Activated CD4-positive, alpha-beta T cell treated with anti-CD3 and anti-CD28 coated beads, Interleukin-2, amount 10 ng/mL, durations not matched to agents 7 days and 5 days (primary cell): Measurements from ENCODE around the gene GNAS-AS1. TPM values are rescaled to one million over a fixed set of nuclear protein-coding genes. Genes with fewer than 3 reads are reported as not detected.

Experiments
- CTCF ChIA-PET: fragments of 350-600 bp; sonication (Branson Sonifier 250); formaldehyde crosslinking; loops from one replicate; lab custom pipeline; 2021; ENCODE audit warnings: antibody characterized with exemption; lab: Charles Lee
- POLR2A ChIA-PET: fragments of 350-600 bp; sonication (Branson Sonifier 250); formaldehyde crosslinking; loops from one replicate; lab custom pipeline; 2021; ENCODE audit warnings: antibody characterized with exemption; lab: Charles Lee
- DNase-seq: peaks from one replicate; pipeline ENCODE4 v3.0.0-alpha.2; 2020
- H3K27ac Mint-ChIP-seq: one replicate; pipeline ENCODE4 v1.8.0; 2021; ENCODE audit warnings: mild to moderate bottlenecking, moderate library complexity, mixed read lengths
- H3K27me3 Mint-ChIP-seq: one replicate; pipeline ENCODE4 v1.8.0; 2021; ENCODE audit warnings: mixed read lengths
- H3K36me3 Mint-ChIP-seq: one replicate; pipeline ENCODE4 v1.8.0; 2021; ENCODE audit warnings: low read depth, mixed read lengths
- H3K4me1 Mint-ChIP-seq: one replicate; pipeline ENCODE4 v1.8.0; 2021; ENCODE audit warnings: mixed read lengths
- H3K4me3 Mint-ChIP-seq: one replicate; pipeline ENCODE4 v1.8.0; 2021; ENCODE audit warnings: mild to moderate bottlenecking, moderate library complexity, mixed read lengths
- H3K9me3 Mint-ChIP-seq: one replicate; pipeline ENCODE4 v1.8.0; 2021; ENCODE audit warnings: mixed read lengths
- total RNA-seq, 2 experiments: library from RNA; stranded (reverse); gene quantifications; one replicate each; pipeline ENCODE4 v1.2.3, GENCODE V29; 2021

Gene GNAS-AS1
- total RNA-seq, 2 experiments from 2014 or later, result 0.96 to 1.5 TPM

DNA sequence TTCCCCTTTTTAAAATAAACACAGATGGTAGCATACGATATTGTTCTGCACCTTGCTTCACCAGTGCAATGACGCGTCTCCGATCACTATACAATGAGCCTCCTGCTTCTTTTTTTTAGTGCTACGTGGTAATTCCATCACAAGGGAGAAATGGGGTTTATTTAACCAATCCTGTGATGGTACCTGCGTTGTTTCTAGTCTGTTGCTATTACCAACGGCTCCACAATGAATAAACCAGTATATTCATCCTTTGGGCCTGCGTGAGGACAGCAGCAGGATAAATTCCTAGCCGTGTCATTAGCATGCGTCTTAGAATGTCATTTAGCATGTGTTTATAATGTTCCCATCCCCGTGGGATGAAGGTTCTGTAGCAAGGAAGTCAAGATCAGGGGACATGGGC is 42.9 kb downstream of the GNAS-AS1 start:
- CTCF ChIA-PET, result no interaction called here
- POLR2A ChIA-PET, result no interaction called here
- Mint-ChIP-seq H3K27me3 (peaks cover 27% of the 10 kb centered on the region), H3K27ac (no peak overlapping the region), H3K4me3 (no peak overlapping the region), H3K36me3 (no peaks in the 10 kb centered on the region), H3K9me3 (no peaks in the 10 kb centered on the region), H3K4me1 (no peaks in the 10 kb centered on the region)
- DNase-seq, result no peak

DNA sequence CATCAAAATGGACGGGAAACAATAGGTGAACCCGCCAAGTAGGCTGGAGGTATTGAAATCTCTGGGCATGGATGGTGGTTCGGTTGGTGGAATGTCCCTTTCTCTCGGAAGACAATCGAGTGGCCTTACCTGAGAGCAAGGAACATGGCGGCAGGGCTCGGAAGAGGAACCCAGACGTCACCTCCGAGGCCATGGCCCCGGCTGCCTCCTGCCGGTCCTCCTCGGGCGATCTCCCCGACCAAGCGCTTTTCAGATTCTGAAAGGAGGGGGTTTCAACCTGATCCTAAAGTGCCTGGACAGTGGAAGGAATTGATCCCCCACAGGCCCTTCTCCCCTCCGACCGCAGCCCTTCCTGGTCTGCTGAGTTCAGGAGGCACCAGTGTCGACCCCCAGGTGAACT is 47.2 kb downstream of the GNAS-AS1 start:
- no peaks in the 10 kb centered on the region for H3K36me3 Mint-ChIP-seq
- peaks cover 31% of the 10 kb centered on the region for H3K27me3 Mint-ChIP-seq

DNA sequence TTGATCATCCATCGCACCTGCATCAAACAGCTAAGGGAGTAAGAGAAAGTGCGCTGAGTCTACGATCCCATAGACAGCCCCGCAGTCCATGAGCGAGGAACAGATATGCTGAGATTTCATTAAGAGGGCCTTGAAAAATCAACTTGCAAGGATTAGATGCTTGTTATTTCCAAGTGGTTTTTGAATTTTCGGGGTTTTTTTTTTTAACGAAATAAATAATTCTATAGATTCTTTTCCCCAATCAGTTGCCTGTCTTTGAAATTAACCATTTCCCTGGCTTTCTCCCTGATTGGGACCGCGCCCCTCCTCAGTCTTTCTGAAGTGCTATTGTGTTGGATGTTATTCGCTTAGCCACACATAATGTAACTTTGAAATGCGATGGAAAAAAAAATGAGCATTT is 48.6 kb downstream of the GNAS-AS1 start:
- ChIA-PET CTCF (no interaction called here), POLR2A (no interaction called here)
- no peak for DNase-seq
- Mint-ChIP-seq H3K4me1 (no peaks in the 10 kb centered on the region), H3K9me3 (no peaks in the 10 kb centered on the region), H3K27ac (no peak overlapping the region), H3K27me3 (peaks cover 28% of the 10 kb centered on the region), H3K36me3 (no peaks in the 10 kb centered on the region), H3K4me3 (no peak overlapping the region)

More for the DNA sequence above, 47.2 kb downstream of the GNAS-AS1 start:
- CTCF ChIA-PET, result no interaction called here
- Mint-ChIP-seq H3K27ac (no peak overlapping the region), H3K4me1 (no peaks in the 10 kb centered on the region), H3K4me3 (no peak overlapping the region), H3K9me3 (no peaks in the 10 kb centered on the region)
- POLR2A ChIA-PET, result no interaction called here
- no peak for DNase-seq

DNA sequence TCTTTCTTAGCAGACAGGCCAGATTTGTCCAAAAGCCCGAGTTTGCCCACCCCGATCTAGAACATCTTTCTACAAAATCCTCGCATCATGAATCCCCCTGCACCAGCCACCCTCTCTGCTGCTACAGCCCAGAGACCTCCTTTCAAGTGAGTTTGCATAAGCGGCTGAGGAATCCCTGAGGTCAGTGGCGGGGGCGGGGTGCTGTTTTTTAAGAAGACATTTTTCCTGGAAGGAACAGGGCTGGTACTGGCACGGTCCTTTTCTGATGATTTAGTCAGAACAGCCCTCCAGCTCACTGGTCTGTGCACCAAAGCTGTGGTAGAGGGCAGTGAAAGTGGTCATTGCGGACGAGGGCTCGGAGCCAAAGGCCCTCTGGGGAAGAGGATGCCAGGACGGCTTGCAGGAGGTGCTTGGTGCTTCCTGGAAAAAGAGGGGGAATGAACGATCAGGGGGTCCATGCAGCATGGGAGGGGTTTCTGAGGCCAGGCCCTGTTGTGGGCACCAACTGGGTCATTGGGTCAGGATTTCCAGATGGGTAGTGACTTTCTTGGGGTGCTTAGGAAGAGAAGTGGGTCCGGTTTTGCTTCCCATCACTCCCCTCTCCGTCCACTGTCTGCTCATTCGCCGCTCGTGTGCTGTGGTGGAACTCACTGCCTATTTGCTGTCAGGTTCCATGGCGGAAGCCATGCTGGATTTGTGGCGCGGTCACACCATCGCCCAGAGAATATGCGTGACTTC is 50.4 kb downstream of the GNAS-AS1 start:
- CTCF ChIA-PET, result no interaction called here
- Mint-ChIP-seq H3K36me3 (no peaks in the 10 kb centered on the region), H3K27ac (no peak overlapping the region), H3K9me3 (no peaks in the 10 kb centered on the region), H3K4me3 (no peak overlapping the region), H3K4me1 (no peaks in the 10 kb centered on the region), H3K27me3 (peaks cover 19% of the 10 kb centered on the region)
- no peak for DNase-seq
- POLR2A ChIA-PET, result no interaction called here

DNA sequence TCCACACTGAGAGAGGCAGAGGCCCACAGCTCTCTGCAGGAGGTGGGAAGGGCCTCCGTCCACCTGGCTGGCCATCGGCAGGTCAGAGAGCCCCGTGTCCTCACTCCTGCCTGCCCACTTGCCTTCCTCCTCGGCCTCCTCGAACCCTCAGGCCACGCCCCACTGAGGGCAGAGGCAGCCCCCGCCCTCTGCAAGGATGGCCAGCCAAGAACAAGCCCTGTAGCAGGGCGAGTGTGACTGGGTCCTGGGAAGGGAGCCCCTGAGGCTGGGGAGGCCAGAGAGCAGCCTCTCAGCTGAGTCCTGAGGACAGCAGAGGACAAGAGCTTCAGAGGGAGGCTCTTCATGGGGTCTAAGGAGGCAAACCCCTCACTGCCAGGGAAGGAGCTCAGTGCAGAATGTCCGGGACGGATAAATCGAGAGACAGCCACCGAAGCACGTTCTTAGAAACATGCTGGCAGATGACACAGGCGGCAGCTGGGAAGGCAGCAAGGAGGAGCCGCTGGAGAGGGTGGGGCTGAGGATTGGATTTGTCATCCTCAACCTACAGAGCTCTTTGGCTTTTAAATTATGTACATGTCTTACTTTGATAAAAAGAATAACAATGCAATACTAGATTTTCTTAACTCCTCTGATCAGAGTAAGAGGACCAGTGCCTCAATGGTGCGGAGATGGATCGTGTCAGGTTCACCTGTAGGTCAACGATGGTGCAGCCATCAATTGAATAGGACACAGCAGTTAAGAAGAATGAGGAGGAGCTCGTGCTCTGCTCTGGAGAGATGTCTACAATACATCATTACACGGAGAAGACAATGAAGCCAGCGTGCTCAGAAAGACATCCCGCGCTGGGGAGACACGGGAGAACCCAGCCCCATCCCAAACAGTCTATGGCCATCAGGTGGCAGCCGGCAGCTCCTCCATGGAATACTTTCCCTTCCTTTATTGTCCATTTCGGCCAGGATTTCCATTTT is 53.0 kb downstream of the GNAS-AS1 start:
- no peaks in the 10 kb centered on the region for H3K9me3 Mint-ChIP-seq
- H3K4me1 Mint-ChIP-seq, result no peaks in the 10 kb centered on the region
- no peak for DNase-seq
- POLR2A ChIA-PET, result no interaction called here
- CTCF ChIA-PET, result interaction anchor here (0.7 to 1.0 kb wide), 3 partner anchors 9 to 16 kb away, joined by 3 to 4 read pairs (median 3); no protein-coding TSS in a partner anchor
- peaks cover 13% of the 10 kb centered on the region for H3K27me3 Mint-ChIP-seq
- H3K4me3 Mint-ChIP-seq, result no peak overlapping the region
- no peaks in the 10 kb centered on the region for H3K36me3 Mint-ChIP-seq
- no peak overlapping the region for H3K27ac Mint-ChIP-seq

DNA sequence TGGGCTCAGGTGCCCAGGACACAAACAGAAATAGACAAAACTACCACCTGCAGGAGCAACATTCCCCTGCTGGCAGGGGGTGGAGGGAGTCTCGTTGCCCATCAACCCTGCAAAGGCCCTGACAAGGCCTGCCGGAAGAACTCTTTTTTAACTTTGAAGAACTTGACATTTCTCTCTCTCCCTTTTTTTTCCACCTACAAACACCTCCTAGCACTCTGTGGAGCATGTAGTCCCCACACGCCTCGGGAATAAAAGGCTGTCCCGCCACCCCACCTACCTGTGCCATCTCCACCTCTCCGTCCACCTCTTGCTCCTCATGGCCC is 54.8 kb downstream of the GNAS-AS1 start:
- H3K4me3 Mint-ChIP-seq, result no peak overlapping the region
- no peaks in the 10 kb centered on the region for H3K36me3 Mint-ChIP-seq
- peaks cover 9% of the 10 kb centered on the region for H3K27me3 Mint-ChIP-seq

DNA sequence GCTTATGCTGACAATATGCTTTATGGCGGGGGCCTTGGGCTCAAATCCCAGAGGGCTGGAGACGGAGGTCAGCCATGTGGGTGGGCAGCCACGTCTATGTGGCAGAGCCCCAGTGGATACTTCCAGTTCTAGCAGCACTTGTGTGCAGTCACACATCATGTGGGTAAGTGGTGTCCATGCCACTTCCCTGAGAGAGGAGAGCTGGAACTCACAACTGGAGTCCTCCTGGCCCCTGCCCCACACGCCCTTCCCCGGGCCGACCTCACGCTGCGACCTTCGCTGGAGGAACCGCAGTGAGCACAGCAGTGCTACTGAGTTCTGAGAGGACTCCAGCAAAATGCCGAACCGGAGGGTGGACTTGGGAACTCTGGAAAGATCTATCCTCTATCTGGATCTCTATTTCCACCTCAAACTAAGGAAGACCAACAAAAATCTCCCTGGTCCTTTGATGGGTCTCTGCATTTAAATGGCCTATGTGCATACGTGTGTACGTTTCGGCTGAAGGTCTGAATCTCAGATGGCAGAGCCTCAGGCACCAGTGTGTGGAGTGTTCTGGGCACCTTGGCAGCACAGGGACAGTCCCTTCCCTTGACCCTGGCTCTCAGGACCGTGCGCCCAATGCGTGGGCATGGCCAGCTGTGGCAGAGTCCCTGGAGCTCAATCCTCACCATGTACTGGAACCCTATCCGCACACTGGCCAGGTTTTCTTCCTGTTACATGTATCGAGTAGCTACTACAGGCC is 55.4 kb downstream of the GNAS-AS1 start:
- POLR2A ChIA-PET, result no interaction called here

More for the DNA sequence above, 54.8 kb downstream of the GNAS-AS1 start:
- H3K4me1 Mint-ChIP-seq, result no peaks in the 10 kb centered on the region
- ChIA-PET POLR2A (no interaction called here), CTCF (no interaction called here)
- no peak overlapping the region for H3K27ac Mint-ChIP-seq
- H3K9me3 Mint-ChIP-seq, result no peaks in the 10 kb centered on the region
- DNase-seq, result no peak

DNA sequence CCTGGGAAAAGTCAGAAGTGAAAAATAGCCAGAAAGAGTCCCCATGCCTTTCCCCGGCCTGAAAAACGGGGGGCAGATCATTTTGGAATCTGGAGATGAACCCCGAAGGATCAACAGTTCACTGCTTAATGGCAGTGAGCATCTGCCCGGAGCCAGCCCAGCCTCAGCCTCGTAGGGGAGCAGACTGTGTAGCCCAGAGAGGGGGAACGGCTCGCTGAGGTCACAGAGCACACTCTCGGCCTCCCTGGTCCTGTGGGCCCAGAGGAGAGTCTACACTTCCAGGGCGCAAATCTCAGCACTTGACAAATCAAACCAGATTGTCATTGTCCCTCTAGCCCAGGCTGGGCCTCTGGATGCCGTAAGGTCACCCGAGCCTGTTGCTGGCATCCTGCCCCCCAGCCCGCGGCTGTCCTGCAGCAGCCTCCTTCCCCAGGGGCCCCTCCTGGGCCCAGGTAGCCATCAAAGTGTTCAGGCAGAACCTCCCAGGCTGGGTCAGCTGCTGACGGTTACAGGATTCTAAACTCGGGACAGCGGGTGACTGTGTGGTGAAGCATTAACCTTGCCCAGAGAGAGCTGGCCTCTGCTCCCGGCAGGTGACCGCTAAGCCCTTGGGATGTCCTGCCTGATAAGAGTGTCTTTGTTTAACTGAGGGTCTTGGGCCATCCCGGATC is 56.1 kb downstream of the GNAS-AS1 start:
- Mint-ChIP-seq H3K4me3 (no peak overlapping the region), H3K36me3 (no peaks in the 10 kb centered on the region), H3K27ac (no peak overlapping the region), H3K27me3 (peaks cover 9% of the 10 kb centered on the region), H3K9me3 (no peaks in the 10 kb centered on the region), H3K4me1 (no peaks in the 10 kb centered on the region)
- CTCF ChIA-PET, result no interaction called here
- no peak for DNase-seq
- POLR2A ChIA-PET, result no interaction called here

More for the DNA sequence above, 55.4 kb downstream of the GNAS-AS1 start:
- CTCF ChIA-PET, result no interaction called here
- Mint-ChIP-seq H3K4me3 (no peak overlapping the region), H3K27ac (no peak overlapping the region), H3K9me3 (no peaks in the 10 kb centered on the region), H3K4me1 (no peaks in the 10 kb centered on the region), H3K27me3 (peaks cover 12% of the 10 kb centered on the region), H3K36me3 (no peaks in the 10 kb centered on the region)
- DNase-seq, result no peak

DNA sequence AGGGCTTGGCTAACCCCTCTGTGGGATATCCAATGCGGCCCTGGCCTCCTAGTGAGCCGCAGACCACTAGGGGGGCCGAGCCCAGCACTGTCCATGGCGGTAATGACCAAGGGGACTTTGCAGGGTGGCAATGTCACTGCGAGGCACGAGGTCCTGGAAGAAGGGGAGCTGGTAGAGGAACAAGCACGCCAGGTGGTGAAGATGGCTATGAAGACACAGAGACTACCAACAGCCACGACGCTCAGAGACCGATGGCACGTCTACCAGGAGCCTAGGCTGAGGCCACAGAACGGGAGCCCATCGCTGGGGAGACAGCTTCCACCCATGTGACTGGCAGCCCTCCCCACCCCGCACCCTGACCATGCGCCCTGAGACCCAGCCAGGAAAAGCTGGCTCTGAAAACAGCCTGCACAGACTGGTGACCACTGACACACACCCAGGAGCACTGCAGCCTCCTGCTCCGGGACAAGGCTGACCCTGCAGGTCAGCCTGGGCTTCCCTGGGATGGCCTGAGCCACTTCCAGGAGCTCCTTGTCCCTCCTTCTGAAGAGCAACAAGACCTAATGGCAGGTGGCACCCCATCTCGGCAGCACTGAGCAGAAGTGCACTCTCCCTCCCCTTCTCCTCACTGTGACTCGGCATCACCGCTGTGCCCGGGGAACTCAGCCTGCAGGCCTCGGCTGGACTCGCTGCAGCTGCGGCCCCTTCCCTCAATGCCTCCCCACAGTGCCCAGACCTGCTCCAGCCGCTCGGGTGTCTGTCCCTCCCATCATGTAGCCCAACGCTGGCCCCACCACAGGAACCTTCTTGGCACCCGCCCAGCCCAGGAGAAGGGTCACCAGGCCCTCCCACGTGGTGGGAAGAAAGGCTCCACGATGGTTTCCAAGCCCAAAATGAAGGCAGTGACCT is 56.9 kb downstream of the GNAS-AS1 start:
- CTCF ChIA-PET, result no interaction called here
- no peak for DNase-seq
- H3K27me3 Mint-ChIP-seq, result peaks cover 8% of the 10 kb centered on the region
- H3K4me1 Mint-ChIP-seq, result no peaks in the 10 kb centered on the region
- no peaks in the 10 kb centered on the region for H3K9me3 Mint-ChIP-seq
- H3K36me3 Mint-ChIP-seq, result no peaks in the 10 kb centered on the region
- no peak overlapping the region for H3K27ac Mint-ChIP-seq
- H3K4me3 Mint-ChIP-seq, result no peak overlapping the region
- POLR2A ChIA-PET, result no interaction called here

DNA sequence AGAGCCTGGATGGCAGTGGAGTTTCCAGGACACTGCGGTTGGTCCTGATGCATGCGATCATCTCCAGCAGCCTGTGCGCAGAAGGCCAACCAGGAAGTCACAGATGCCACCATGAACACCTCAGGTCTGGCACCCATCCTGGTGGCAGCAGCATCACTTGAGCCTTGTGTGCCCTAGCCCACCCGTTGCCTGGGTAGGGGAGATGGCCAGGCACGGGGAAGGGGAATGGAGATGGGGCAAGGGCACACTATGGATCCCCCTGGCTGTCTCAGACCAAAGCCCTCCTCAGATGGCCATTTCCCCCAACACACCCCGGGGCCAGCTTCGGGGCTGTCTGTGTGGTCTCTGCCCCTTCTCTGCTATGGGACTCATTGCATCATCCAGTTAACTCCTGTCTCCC is 58.3 kb downstream of the GNAS-AS1 start:
- ChIA-PET POLR2A (no interaction called here), CTCF (no interaction called here)
- no peaks in the 10 kb centered on the region for H3K4me1 Mint-ChIP-seq
- H3K27me3 Mint-ChIP-seq, result peaks cover 8% of the 10 kb centered on the region
- no peaks in the 10 kb centered on the region for H3K36me3 Mint-ChIP-seq
- no peak for DNase-seq
- no peaks in the 10 kb centered on the region for H3K9me3 Mint-ChIP-seq
- H3K27ac Mint-ChIP-seq, result no peak overlapping the region
- no peak overlapping the region for H3K4me3 Mint-ChIP-seq

DNA sequence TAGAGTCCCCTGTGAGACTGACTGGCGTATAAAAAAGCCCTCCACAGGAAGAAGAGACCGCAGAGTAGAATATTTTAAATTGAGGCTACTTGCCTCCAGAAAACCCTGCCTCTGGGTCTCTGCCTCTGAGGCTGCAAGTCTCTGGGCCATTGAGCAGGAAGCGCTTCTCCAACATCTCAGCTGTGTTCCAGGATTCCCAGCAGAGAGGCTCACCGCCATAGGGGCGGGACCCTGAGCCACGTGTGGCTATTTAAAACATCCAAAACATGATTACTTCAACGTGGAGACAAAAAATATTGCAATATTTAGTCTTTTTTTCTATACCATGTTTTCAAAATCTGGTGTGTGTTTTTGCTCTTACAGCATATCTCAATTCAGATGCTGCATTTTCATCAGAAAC is 59.4 kb downstream of the GNAS-AS1 start:
- DNase-seq, result no peak
- no peaks in the 10 kb centered on the region for H3K4me1 Mint-ChIP-seq
- no peak overlapping the region for H3K27ac Mint-ChIP-seq
- no peaks in the 10 kb centered on the region for H3K36me3 Mint-ChIP-seq
- no peak overlapping the region for H3K4me3 Mint-ChIP-seq
- H3K27me3 Mint-ChIP-seq, result peaks cover 8% of the 10 kb centered on the region
- CTCF ChIA-PET, result no interaction called here
- POLR2A ChIA-PET, result no interaction called here
- no peaks in the 10 kb centered on the region for H3K9me3 Mint-ChIP-seq

DNA sequence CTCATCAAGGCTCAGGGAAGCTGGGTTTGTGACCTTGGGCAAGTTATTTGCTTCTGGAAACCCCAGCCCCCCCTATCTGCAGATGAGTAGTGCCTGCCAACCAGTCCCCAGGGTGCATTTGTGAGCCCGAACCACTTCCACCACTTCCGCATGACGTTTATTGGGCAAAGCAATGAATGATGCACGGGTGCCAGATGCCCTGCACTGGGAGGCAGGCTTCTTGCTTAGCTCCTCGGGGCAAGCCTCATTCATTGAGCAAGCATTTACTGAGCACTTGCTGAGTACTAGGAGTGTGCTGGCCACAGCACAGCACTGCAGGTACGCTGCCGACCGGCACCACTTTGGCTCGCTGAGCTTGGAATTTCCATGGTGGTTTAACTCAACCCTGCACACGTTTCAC is 60.2 kb downstream of the GNAS-AS1 start:
- Mint-ChIP-seq H3K27ac (no peak overlapping the region), H3K36me3 (no peaks in the 10 kb centered on the region), H3K27me3 (peaks cover 9% of the 10 kb centered on the region), H3K4me1 (no peaks in the 10 kb centered on the region), H3K9me3 (no peaks in the 10 kb centered on the region), H3K4me3 (no peak overlapping the region)
- DNase-seq, result no peak
- ChIA-PET POLR2A (no interaction called here), CTCF (interaction anchor here (1.2 kb wide), 1 partner anchor 9 kb away, joined by 4 read pairs; no protein-coding TSS in a partner anchor)
